ENCODE measurements around the gene ASCC3. TPM values are rescaled to one million over a fixed set of nuclear protein-coding genes. Genes with fewer than 3 reads are reported as not detected.

The ASCC3 gene
- total RNA-seq, 4 donors from 2014 or later = 14.2 to 58.9 (median 36.6) TPM

DNA sequence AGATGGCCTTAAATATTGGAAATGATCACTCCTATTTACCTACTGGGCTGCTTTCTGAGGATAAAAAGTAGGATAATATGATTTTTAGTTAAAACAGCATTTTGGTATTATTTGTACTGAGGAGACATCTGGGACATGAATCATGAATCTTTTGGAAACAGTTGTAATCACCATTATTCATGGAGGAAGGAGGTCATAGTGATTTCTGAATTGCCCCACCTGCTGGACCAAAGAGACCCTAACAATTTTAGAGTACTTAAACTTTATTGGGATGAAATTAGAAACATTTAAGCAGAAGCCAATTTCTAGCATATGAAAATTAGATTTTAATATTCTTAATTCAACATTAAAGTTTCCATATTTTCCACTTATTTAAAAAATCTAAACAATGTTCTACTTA, 308.0 kb downstream of the ASCC3 start:
- Histone ChIP-seq H3K27ac (no peak overlapping the region), H3K27me3 (no peaks in the 10 kb centered on the region), H3K9me3 (no peaks in the 10 kb centered on the region), H3K4me3 (no peak overlapping the region), H3K4me1 (no peaks in the 10 kb centered on the region), H3K36me3 (peaks cover 0 to 36% (median 0%) of the 10 kb centered on the region in 3 donors)
- intact Hi-C loops (cut with DNase I) = no loop called here
- TF ChIP-seq, protein P1, sequence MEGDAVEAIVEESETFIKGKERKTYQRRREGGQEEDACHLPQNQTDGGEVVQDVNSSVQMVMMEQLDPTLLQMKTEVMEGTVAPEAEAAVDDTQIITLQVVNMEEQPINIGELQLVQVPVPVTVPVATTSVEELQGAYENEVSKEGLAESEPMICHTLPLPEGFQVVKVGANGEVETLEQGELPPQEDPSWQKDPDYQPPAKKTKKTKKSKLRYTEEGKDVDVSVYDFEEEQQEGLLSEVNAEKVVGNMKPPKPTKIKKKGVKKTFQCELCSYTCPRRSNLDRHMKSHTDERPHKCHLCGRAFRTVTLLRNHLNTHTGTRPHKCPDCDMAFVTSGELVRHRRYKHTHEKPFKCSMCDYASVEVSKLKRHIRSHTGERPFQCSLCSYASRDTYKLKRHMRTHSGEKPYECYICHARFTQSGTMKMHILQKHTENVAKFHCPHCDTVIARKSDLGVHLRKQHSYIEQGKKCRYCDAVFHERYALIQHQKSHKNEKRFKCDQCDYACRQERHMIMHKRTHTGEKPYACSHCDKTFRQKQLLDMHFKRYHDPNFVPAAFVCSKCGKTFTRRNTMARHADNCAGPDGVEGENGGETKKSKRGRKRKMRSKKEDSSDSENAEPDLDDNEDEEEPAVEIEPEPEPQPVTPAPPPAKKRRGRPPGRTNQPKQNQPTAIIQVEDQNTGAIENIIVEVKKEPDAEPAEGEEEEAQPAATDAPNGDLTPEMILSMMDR (IDR thresholded peaks at IDR 0.05) = no peak
- no peak for TF ChIP-seq POLR2A (IDR thresholded peaks at IDR 0.05)
- DNase-seq = no peak

DNA sequence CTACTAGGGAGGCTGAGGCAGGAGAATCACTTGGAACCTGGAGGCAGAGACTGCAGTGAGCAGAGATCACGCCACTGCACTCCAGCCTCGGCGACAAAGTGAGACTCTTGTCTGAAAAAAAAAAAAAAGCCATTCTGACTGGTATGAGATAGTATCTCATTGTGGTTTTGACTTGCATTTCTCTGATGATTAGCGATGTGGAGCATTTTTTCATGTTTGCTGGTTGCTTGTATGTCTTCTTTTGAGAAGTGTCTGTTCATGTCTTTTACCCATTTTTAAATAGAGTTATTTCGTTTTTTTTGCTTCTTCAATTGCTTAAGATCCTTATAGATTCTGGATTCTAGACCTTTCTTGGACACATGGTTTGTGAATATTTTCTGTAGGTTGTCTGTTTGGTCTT, 312.9 kb downstream of the ASCC3 start:
- Histone ChIP-seq H3K9me3 (no peaks in the 10 kb centered on the region), H3K27me3 (no peaks in the 10 kb centered on the region), H3K4me3 (no peak overlapping the region), H3K27ac (no peak overlapping the region), H3K36me3 (peaks cover 0 to 36% (median 0%) of the 10 kb centered on the region in 3 donors), H3K4me1 (no peaks in the 10 kb centered on the region)
- TF ChIP-seq, protein P1 (IDR thresholded peaks at IDR 0.05) = no peak
- TF ChIP-seq POLR2A (IDR thresholded peaks at IDR 0.05) = no peak
- intact Hi-C loops (cut with DNase I) = no loop called here
- DNase-seq = no peak
- 89 to 96% methylated on average over 5 of the region's 5 CpGs for WGBS, 2 donors

DNA sequence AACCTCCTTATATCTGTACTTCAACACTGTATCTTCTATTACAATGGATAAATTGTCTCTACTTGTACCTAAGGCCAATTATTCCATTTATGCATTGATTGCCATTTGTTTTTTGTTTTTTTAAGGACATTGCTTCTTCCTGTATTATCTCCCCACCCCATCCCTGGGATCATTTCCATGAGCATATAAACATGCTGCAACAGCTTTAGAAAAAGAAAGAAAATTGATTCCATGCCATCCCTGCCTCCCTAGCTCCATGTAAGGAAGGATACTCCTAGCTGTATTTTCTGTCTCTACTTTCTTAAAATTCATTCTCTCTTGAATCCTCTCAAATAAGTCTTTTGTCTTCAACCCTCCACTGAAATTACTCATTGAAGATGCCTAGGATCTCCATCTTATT, 314.6 kb downstream of the ASCC3 start:
- no peak overlapping the region for H3K4me3 ChIP-seq
- intact Hi-C loops (cut with DNase I) = no loop called here
- H3K27ac ChIP-seq = no peak overlapping the region
- DNase-seq = no peak
- no peaks in the 10 kb centered on the region for H3K4me1 ChIP-seq
- no peaks in the 10 kb centered on the region for H3K27me3 ChIP-seq
- H3K9me3 ChIP-seq = no peaks in the 10 kb centered on the region
- peaks cover 0 to 27% (median 0%) of the 10 kb centered on the region in 3 donors for H3K36me3 ChIP-seq
- TF ChIP-seq, protein P1 (IDR thresholded peaks at IDR 0.05) = no peak
- TF ChIP-seq POLR2A (IDR thresholded peaks at IDR 0.05) = no peak

DNA sequence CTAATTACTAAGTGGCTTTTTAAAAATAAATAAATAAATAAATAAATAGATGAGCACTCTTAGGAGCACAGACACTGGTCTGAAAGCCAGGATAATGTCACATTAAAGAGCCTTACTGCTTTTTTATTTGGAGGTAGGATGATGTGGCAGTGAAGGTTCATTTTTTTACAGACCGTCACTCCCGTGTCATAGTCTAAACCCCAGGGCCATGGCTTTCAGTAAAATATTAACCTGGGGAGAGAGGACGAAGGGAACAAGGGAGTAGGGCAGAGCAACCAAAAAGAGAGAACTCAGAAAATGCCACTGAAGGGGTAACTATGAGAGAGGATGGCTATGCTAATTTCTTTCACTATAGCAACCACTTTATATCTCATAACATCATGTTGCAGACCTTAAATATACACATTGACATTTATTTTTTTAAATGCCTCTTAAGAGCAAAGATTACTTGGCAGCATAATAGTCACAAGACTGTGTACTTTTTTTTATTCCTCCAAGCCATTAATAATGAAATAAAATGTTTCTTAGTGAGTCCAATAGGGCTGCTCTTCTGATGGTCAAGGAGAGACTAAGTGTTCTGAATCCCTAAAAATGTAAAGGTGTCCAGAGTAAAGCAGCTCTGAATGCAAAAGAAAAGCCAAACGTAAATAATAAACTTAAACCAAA, 315.6 kb downstream of the ASCC3 start:
- WGBS, 2 donors = 84 to 96% methylated on average over 4 of the region's 4 CpGs
- TF ChIP-seq, protein P1 (IDR thresholded peaks at IDR 0.05) = no peak
- no peak for TF ChIP-seq POLR2A (IDR thresholded peaks at IDR 0.05)
- Histone ChIP-seq H3K4me3 (no peak overlapping the region), H3K36me3 (peaks cover 0 to 18% (median 0%) of the 10 kb centered on the region in 3 donors), H3K9me3 (no peaks in the 10 kb centered on the region), H3K27me3 (no peaks in the 10 kb centered on the region), H3K4me1 (peaks cover 0 to 5% (median 0%) of the 10 kb centered on the region in 3 donors), H3K27ac (no peak overlapping the region)
- DNase-seq = no peak
- intact Hi-C loops (cut with DNase I) = no loop called here

DNA sequence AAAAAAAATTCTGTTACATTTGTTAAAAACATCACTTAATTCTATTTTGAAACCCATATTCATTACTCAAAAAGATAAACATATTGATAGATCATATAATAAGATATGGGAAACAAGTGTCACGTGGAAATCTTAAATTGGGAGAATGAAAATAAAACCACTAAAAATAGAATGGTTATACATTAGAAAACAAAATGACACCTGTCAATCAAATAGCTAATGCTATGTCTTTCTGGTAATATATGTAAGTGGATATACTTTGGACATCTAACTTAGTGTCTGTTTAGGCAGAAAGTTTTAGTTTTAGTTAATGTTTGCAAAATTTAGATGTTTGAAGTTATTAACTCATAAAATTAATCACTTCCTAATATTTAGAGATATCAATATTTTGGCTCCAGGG, 321.3 kb downstream of the ASCC3 start:
- intact Hi-C loops (cut with DNase I) = no loop called here
- no peak overlapping the region for H3K27ac ChIP-seq
- WGBS, 2 donors = 95 to 97% methylated on average over 1 of the region's 1 CpG
- no peak for TF ChIP-seq POLR2A (IDR thresholded peaks at IDR 0.05)
- TF ChIP-seq, protein P1 (IDR thresholded peaks at IDR 0.05) = no peak
- no peak for DNase-seq
- H3K4me3 ChIP-seq = no peak overlapping the region
- no peaks in the 10 kb centered on the region for H3K27me3 ChIP-seq
- H3K36me3 ChIP-seq = no peaks in the 10 kb centered on the region
- H3K9me3 ChIP-seq = no peaks in the 10 kb centered on the region
- H3K4me1 ChIP-seq = peaks cover 0 to 5% (median 0%) of the 10 kb centered on the region in 3 donors

Data from esophagus squamous epithelium (tissue), 5 donors.